Neuronal stem cell (in vitro differentiated cells): ENCODE data around the gene GPR55.

Experiments used
- DNase-seq: peaks from one replicate; pipeline ENCODE4 v3.0.0-alpha.2; 2013; ENCODE audit warnings: low spot score
- H2AFZ ChIP-seq: one replicate; pipeline ENCODE4 v1.6.1; 2013; ENCODE audit warnings: mild to moderate bottlenecking, low read length, inconsistent platforms
- H2AK5ac ChIP-seq: 2 replicates; pipeline ENCODE4 v1.6.1; 2013; ENCODE audit warnings: low read depth, mild to moderate bottlenecking, inconsistent platforms, low read length, moderate library complexity, mixed read lengths
- H2BK120ac ChIP-seq: 2 replicates; pipeline ENCODE4 v1.6.1; 2013; ENCODE audit warnings: low read depth, mild to moderate bottlenecking, inconsistent platforms, low read length, moderate library complexity, mixed read lengths
- H2BK12ac ChIP-seq: one replicate; pipeline ENCODE4 v1.6.1; 2013; ENCODE audit warnings: low read length, inconsistent platforms
- H2BK15ac ChIP-seq: 2 replicates; pipeline ENCODE4 v1.6.1; 2013; ENCODE audit warnings: mild to moderate bottlenecking, low read length, inconsistent platforms, mixed read lengths
- H2BK5ac ChIP-seq: one replicate; pipeline ENCODE4 v1.6.1; 2013; ENCODE audit warnings: inconsistent platforms, mild to moderate bottlenecking, low read length, moderate library complexity
- H3K14ac ChIP-seq: one replicate; pipeline ENCODE4 v1.6.1; 2013; ENCODE audit warnings: low read length, inconsistent platforms
- H3K18ac ChIP-seq: 2 replicates; pipeline ENCODE4 v1.6.1; 2013; ENCODE audit warnings: low read length, inconsistent platforms
- H3K23ac ChIP-seq: 2 replicates; pipeline ENCODE4 v1.6.1; 2013; ENCODE audit warnings: low read depth, mild to moderate bottlenecking, mixed read lengths, low read length, inconsistent platforms; ENCODE audit not compliant: poor library complexity
- H3K27ac ChIP-seq: replicated peaks from 3 replicates; pipeline ENCODE4 v1.5.1; 2013; ENCODE audit warnings: low read length, inconsistent platforms
- H3K27me3 ChIP-seq, 3 experiments: 2 replicates each; pipeline ENCODE4 v1.6.1; 2013; ENCODE audit warnings: low read length in 3 of 3, mild to moderate bottlenecking in 2 of 3, inconsistent platforms in 1 of 3, low read depth in 1 of 3, mixed read lengths in 1 of 3, moderate library complexity in 1 of 3; ENCODE audit not compliant: control insufficient read depth in 3 of 3, insufficient read depth in 3 of 3
- H3K36me3 ChIP-seq, 2 donors: replicated peaks in 1 of 2; 2 replicates each; pipeline ENCODE4 v1.6.1; 2013; ENCODE audit warnings: low read length in 2 of 2; ENCODE audit not compliant: control insufficient read depth in 2 of 2, insufficient read depth in 2 of 2
- H3K4ac ChIP-seq: 2 replicates; pipeline ENCODE4 v1.6.1; 2013; ENCODE audit warnings: inconsistent platforms, mild to moderate bottlenecking, low read length, moderate library complexity
- H3K4me1 ChIP-seq, 2 donors: 1 replicate in 1 of 2; 2 replicates in 1 of 2; pipeline ENCODE4 v1.6.1; 2013; ENCODE audit warnings: low read length in 2 of 2, low read depth in 1 of 2; ENCODE audit not compliant: control insufficient read depth in 2 of 2, insufficient read depth in 1 of 2
- H3K4me2 ChIP-seq: one replicate; pipeline ENCODE4 v1.6.1; 2013; ENCODE audit warnings: mild to moderate bottlenecking, low read length, inconsistent platforms; ENCODE audit not compliant: insufficient read depth, poor library complexity, severe bottlenecking
- H3K4me3 ChIP-seq, 2 donors: 2 replicates each; pipeline ENCODE4 v1.5.1; 2013; ENCODE audit warnings: low read length in 2 of 2, mild to moderate bottlenecking in 2 of 2, inconsistent platforms in 1 of 2, moderate library complexity in 1 of 2
- H3K79me1 ChIP-seq: one replicate; pipeline ENCODE4 v1.6.1; 2013; ENCODE audit warnings: low read depth, mild to moderate bottlenecking, inconsistent platforms, low read length, moderate library complexity
- H3K9ac ChIP-seq: one replicate; pipeline ENCODE4 v1.6.1; 2013; ENCODE audit warnings: mild to moderate bottlenecking, low read depth, low read length, inconsistent platforms; ENCODE audit not compliant: poor library complexity
- H3K9me3 ChIP-seq, 2 donors: replicated peaks in 1 of 2; 2 replicates each; pipeline versions ENCODE3 to v1.6.1; 2013; ENCODE audit warnings: low read length in 2 of 2, mild to moderate bottlenecking in 2 of 2, inconsistent platforms in 1 of 2, low read depth in 1 of 2, mixed read lengths in 1 of 2, moderate library complexity in 1 of 2; ENCODE audit not compliant: control insufficient read depth in 2 of 2, insufficient read depth in 1 of 2
- H4K8ac ChIP-seq: one replicate; pipeline ENCODE4 v1.6.1; 2013; ENCODE audit warnings: low read depth, mild to moderate bottlenecking, inconsistent platforms, low read length, moderate library complexity
- H4K91ac ChIP-seq: one replicate; pipeline ENCODE4 v1.6.1; 2013; ENCODE audit warnings: low read length, low read depth, mild to moderate bottlenecking, inconsistent platforms; ENCODE audit not compliant: poor library complexity
- WGBS, 2 donors: extraction: QIAGEN DNeasy Blood & Tissue Kit; methylation state at CpG; one replicate each; pipeline ENCODE4 v1.1.7; 2013; ENCODE audit warnings: missing lambda C conversion rate in 2 of 2, mixed read lengths in 1 of 2; ENCODE audit not compliant: insufficient read length in 2 of 2, insufficient replicate concordance in 1 of 2; ENCODE audit errors: extremely low coverage in 2 of 2; 5-methylcytosine and 5-hydroxymethylcytosine counted together

GPR55 gene

GRCh38 chr2:230900336-230900995 lies 24.6 kb downstream of the GPR55 start:
- no peaks in the 10 kb centered on the region for H3K9me3 ChIP-seq
- H3K36me3 ChIP-seq, result no peaks in the 10 kb centered on the region
- H3K4me2 ChIP-seq, result no peak overlapping the region
- H3K4ac ChIP-seq, result no peak overlapping the region
- no peak overlapping the region for H2AK5ac ChIP-seq
- H4K8ac ChIP-seq, result no peak overlapping the region
- H3K4me1 ChIP-seq, result peaks cover 10 to 24% of the 10 kb centered on the region in 2 donors
- H3K9ac ChIP-seq, result no peak overlapping the region
- no peak overlapping the region for H3K18ac ChIP-seq
- H2BK120ac ChIP-seq, result no peak overlapping the region
- H3K14ac ChIP-seq, result no peak overlapping the region
- H2BK5ac ChIP-seq, result peak overlapping the region; percentile 19
- H2AFZ ChIP-seq, result no peak overlapping the region
- peaks cover 0 to 2% (median 0%) of the 10 kb centered on the region in 3 experiments for H3K27me3 ChIP-seq
- no CpG with 5 or more reads among the region's 10 CpGs for WGBS, 2 donors
- no peak overlapping the region for H3K23ac ChIP-seq
- no peaks in the 10 kb centered on the region for H3K79me1 ChIP-seq
- H2BK12ac ChIP-seq, result no peak overlapping the region
- no peak overlapping the region for H3K4me3 ChIP-seq
- H3K27ac ChIP-seq, result no peak overlapping the region
- H2BK15ac ChIP-seq, result no peak overlapping the region
- H4K91ac ChIP-seq, result no peak overlapping the region
- no peak for DNase-seq

- no peak overlapping the region for H2BK12ac ChIP-seq
- H3K79me1 ChIP-seq, result no peaks in the 10 kb centered on the region
- no peak overlapping the region for H3K27ac ChIP-seq
- H3K4me3 ChIP-seq, result no peak overlapping the region
- H3K14ac ChIP-seq, result no peak overlapping the region
- H2AFZ ChIP-seq, result no peak overlapping the region
- H2BK5ac ChIP-seq, result no peak overlapping the region
- DNase-seq, result no peak
- H4K8ac ChIP-seq, result no peak overlapping the region
- no peak overlapping the region for H3K18ac ChIP-seq
- peaks cover 0 to 2% (median 0%) of the 10 kb centered on the region in 3 experiments for H3K27me3 ChIP-seq
- H3K4me1 ChIP-seq, result peaks cover 6 to 17% of the 10 kb centered on the region in 2 donors
- no peaks in the 10 kb centered on the region for H3K9me3 ChIP-seq
- H3K9ac ChIP-seq, result no peak overlapping the region
- no peak overlapping the region for H3K4ac ChIP-seq
- no peak overlapping the region for H2BK15ac ChIP-seq
- H2BK120ac ChIP-seq, result no peak overlapping the region
- no peak overlapping the region for H3K23ac ChIP-seq
- H4K91ac ChIP-seq, result no peak overlapping the region
- no peak overlapping the region for H2AK5ac ChIP-seq
- H3K36me3 ChIP-seq, result no peaks in the 10 kb centered on the region
- no CpG with 5 or more reads among the region's 4 CpGs for WGBS, 2 donors
- no peak overlapping the region for H3K4me2 ChIP-seq
Measured at GRCh38 chr2:230899786-230900185, 25.3 kb downstream of the GPR55 start.

GRCh38 chr2:230899287-230899686 lies 25.8 kb downstream of the GPR55 start:
- H3K14ac ChIP-seq, result no peak overlapping the region
- H3K18ac ChIP-seq, result no peak overlapping the region
- no peak overlapping the region for H2BK120ac ChIP-seq
- H3K23ac ChIP-seq, result no peak overlapping the region
- H2AK5ac ChIP-seq, result no peak overlapping the region
- DNase-seq, result no peak
- H4K91ac ChIP-seq, result no peak overlapping the region
- H3K9me3 ChIP-seq, result no peaks in the 10 kb centered on the region
- peaks cover 6 to 19% of the 10 kb centered on the region in 2 donors for H3K4me1 ChIP-seq
- H2BK15ac ChIP-seq, result no peak overlapping the region
- WGBS, 2 donors, result no CpG with 5 or more reads among the region's 5 CpGs
- H3K9ac ChIP-seq, result no peak overlapping the region
- H3K27ac ChIP-seq, result no peak overlapping the region
- no peak overlapping the region for H3K4me2 ChIP-seq
- H2AFZ ChIP-seq, result peak overlapping the region; percentile 89
- no peak overlapping the region for H4K8ac ChIP-seq
- no peak overlapping the region for H3K4ac ChIP-seq
- H2BK12ac ChIP-seq, result no peak overlapping the region
- no peak overlapping the region for H3K4me3 ChIP-seq
- no peaks in the 10 kb centered on the region for H3K79me1 ChIP-seq
- H3K27me3 ChIP-seq, result peaks cover 0 to 2% (median 0%) of the 10 kb centered on the region in 3 experiments
- H2BK5ac ChIP-seq, result no peak overlapping the region
- no peaks in the 10 kb centered on the region for H3K36me3 ChIP-seq

- Histone ChIP-seq H4K8ac (no peak overlapping the region), H3K27ac (no peak overlapping the region), H4K91ac (no peak overlapping the region), H2BK12ac (no peak overlapping the region), H3K9me3 (no peaks in the 10 kb centered on the region), H3K4ac (no peak overlapping the region), H3K27me3 (peaks cover 0 to under 1% (median 0%) of the 10 kb centered on the region in 3 experiments), H3K79me1 (no peaks in the 10 kb centered on the region), H3K4me1 (peaks cover 6 to 23% of the 10 kb centered on the region in 2 donors), H2BK5ac (no peak overlapping the region), H3K4me2 (no peak overlapping the region), H3K36me3 (no peaks in the 10 kb centered on the region), H3K18ac (peak overlapping the region; percentile 11), H2AK5ac (no peak overlapping the region), H2AFZ (peak overlapping the region; percentile 89), H3K4me3 (no peak overlapping the region), H3K9ac (no peak overlapping the region), H3K23ac (no peak overlapping the region), H3K14ac (no peak overlapping the region), H2BK15ac (no peak overlapping the region), H2BK120ac (no peak overlapping the region)
- WGBS, 2 donors, result no CpG with 5 or more reads among the region's 8 CpGs
- DNase-seq, result no peak
Measured at GRCh38 chr2:230898713-230899091, 26.3 kb downstream of the GPR55 start.
